HG03469 (cell line): ENCODE data around the gene PILRB.
"Not testable (repeated sequence)": the region's sequence is repeated elsewhere in the genome, so short reads cannot be mapped to it uniquely, and the experiment has no call there.

ENCODE experiments used
- ATAC-seq: cut with Tn5 transposase; IDR thresholded peaks from one replicate; pipeline ENCODE4 v1.9.1; 2021; ENCODE audit warnings: mild to moderate bottlenecking, moderate library complexity, moderate number of reproducible peaks; ENCODE audit not compliant: unreplicated experiment

Gene PILRB

DNA sequence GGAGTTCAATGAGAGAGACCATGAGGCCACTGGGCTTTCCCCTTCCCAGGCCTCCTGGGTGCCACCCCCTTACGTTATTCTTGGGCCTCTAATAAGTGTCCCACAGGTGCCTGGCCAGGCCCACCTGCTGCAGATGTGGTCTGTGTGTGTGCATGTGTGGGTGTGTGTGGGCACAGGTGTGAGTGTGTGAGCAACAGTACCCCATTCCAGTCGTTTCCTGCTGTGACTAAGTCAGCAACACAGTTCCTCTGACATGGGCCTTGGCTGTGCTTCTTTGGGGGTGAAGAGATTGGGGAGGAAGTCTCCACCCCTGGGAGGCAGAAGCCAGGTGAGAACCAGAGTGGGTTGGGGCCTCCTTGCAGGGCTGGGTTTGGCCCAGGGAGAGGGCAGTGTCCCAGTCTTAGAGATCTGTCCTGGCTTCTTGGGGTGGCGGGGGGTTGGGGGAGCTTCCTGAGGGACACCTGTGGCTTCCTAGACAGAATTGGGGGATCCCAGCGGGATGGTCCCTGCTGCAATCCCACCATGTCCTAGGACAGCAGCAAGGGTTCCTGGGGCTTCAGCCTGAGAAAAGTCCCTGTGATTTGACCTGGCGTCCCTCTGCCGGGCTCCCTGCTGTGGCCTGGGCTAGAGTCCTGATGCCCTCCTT lies 4.1 kb upstream of the PILRB start:
- ATAC-seq: no peak

DNA sequence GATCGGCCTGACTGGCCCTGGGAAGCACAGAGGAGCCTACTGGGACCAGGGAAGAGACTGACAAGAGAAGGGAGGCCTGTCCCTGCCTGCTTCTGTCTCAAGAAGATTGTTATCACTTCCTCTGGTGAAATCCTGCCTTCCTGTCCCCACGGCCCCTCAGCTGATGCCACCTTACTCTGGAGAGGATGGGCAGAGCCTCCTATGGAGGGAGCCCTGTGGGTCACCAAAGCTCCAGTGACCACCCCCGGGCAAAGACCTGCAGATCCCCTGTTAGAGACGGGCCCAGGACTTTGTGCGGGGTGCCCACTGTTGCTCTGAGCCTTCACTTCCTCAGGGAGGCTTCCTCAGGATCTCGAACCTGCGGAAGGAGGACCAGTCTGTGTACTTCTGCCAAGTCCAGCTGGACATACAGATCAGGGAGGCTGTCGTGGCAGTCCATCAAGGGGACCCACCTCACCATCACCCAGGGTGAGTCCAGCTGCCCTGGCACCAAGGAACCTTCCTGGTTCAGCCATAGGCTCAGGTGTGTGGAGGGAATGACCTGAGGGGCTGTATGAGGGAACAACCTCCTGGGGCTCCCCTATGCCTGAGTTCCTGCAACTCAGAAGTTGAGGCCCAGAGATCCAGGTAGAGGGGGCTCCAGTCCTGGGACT lies 1.4 kb upstream of the PILRB start:
- no peak for ATAC-seq

DNA sequence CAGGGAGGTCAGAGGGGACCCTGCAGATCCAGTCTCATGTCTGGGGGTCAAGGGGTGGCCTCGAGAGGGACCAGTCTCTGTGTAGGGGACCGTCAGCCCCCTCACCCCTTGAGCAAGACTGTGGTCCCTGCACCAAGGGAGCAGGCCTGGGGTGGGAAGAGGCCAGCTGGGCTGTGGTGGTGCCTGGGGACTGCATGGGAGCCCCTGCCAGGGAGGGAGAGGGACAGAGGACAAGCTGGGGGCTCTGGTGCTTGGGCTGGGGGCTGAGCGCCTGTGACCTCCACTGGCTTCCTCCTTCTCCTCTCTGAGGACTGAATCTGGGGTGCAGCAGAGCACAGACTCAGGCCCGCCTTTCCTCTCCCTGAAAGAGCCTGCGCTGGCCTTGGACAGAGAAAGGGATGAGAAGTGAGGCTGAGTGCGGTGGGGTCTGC lies 771 bp upstream of the PILRB start:
- ATAC-seq: no peak

DNA sequence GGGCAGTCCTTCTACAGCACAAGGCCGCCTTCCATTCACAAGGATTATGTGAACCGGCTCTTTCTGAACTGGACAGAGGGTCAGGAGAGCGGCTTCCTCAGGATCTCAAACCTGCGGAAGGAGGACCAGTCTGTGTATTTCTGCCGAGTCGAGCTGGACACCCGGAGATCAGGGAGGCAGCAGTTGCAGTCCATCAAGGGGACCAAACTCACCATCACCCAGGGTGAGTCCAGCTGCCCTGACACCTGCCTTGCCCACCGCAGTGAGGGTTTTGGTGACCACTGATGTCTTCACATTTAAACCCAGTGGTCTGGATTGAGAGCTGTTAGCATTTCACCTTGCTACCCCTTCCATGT lies 918 bp downstream of the PILRB start:
- ATAC-seq: no peak

DNA sequence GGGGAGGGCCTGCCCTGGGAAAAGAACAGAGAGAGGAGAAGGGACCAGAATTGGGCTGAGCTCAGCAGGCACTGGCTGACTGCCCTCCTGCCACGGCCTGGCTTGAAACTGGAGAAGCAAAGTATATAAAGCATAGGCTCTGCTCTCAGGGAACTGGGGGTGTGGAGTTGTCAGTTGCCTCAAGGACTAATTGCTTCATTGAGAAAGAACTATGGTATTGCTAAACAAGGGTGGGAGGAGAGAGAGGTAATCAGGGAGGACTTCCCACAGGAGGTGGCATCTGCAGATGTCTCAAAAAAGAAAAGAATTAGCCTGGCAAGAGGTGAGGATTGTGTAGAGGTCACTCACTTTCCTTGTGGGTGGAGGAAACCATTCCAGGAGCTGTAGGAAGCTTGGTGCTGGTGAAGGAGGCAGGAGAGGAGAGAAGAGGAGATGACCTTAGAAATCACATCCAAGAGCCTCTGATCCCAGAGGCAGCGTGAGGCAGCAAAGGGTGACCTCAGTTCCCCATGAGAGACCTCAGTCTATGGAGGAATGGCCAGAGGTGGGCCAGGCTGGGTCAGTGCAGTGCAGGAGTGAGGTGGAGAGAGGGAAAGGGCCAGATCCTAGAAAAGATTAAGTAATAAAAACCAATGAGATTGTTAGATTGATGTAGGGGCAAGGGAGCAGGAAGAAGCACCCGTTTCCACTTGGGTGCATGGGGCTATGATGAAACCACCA lies 2.4 kb downstream of the PILRB start:
- ATAC-seq: no peak

DNA sequence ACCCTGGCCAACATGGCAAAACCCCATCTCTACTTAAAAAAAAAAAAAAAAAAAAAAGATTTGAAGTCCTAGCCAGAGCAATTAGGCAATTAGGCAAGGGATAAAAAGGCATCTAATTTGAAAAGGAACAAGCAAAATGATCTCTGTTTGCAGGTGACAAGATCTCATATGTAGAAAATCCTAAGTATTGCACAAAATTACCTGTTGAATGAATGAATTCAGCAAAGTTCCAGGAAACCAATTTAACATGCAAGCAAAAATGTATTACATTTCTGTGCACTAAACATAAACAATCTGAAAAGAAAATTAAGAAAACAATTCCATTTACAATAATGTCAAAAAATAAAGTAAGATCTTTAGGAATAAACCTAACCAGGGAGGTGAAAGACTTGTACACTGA lies 5.2 kb downstream of the PILRB start:
- ATAC-seq: no peak

DNA sequence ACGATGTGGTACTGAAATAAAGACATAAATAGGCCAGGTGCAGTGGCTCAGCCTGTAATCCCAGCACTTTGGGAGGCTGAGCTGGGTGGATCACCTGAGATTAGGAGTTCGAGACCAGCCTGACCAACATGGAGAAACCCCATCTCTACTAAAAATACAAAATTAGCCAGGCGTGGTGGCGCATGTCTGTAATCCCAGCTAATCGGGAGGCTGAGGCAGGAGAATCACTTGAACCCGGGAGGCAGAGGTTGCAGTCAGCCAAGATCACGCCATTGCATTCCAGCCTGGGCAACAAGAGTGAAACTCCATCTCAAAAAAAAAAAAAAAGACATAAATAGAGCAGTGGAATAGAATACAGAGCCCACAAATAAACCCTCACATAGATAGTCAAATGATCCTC lies 5.9 kb downstream of the PILRB start:
- ATAC-seq: not testable (repeated sequence)

DNA sequence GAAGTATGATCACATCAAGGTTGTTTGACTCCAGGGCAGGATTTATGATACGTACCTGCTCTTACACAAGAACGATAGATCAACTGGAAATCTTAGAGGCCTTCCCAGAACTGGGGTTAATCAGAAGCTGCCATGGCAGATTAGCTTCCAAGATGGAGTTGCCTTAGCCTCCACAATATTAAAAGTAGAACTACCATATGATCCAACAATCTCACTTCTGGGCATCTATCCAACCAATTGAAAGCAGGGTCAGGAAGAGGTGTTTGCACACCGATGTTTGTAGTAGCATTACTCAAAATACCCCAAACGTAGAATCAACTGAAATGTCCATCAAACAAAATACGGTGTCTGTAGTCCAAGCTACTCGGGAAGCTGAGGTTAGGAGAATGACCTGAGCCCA lies 6.6 kb downstream of the PILRB start:
- ATAC-seq: no peak

DNA sequence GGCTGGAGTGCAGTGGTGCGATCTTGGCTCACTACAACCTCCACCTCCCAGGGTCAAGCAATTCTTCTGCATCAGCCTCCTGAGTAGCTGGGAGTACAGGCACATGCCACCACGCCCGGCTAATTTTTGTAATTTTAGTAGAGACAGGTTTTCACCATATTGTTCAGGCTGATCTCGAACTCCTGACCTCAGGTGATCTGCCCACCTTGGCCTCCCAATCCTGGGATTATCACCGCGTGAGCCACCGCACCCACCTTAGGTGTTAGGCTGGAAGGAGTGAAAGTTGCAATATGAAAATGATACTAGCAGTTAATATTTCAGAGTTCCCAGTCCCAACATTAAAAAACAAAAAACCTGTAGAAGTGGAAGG lies 8.1 kb downstream of the PILRB start:
- not testable (repeated sequence) for ATAC-seq

DNA sequence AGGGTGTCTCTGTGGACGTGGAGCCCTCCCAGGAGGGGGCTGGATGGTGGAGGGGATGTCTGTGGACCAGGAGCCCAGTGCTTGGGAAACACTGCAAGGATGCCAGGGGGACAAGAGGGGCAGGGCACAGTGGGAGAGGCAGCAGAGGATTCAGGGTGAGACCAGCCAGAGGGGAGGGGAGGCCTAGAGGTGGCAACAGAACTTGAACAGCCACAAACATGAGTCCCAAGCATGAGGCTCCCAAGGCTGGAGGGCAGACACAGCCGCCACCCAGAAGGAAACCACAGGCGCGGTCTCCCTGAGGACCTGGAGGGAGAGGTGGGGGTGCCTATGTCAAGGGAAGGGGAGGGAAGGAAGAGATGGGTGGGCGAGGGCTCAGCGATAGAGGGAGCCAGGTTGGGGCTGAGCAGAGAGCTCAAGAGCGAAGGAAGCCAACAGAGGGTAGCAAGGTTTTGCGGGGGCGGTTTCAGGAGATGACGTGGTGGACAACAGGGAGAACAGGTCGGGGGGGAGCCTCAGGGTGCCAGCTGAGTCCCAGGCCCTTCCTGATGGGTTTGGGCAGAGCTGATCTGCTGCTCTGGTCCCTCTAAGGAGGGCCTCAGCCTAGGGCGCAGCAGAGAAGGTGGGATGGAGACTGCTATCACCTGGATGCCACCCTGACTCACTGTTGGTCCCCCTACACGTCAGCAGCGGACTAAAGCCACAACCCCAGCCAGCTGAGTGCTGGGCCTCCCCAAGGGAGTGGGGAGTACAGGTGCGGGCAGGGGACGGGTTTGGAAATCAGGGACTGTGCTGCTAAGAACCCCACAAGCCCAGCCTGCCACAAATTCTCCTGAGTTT lies 8.7 kb downstream of the PILRB start:
- ATAC-seq: no peak

DNA sequence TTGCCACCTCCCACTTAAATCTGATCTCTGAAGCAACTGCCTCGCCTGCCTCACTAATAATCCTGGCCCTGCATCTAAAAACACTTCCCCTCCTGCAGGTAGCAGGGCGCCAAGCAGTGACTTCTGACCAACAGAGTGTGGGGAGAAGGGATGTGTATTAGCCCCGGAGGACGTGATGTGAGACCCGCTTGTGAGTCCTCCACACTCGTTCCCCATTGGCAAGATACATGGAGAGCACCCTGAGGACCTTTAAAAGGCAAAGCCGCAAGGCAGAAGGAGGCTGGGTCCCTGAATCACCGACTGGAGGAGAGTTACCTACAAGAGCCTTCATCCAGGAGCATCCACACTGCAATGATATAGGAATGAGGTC lies 9.3 kb downstream of the PILRB start:
- ATAC-seq: no peak

DNA sequence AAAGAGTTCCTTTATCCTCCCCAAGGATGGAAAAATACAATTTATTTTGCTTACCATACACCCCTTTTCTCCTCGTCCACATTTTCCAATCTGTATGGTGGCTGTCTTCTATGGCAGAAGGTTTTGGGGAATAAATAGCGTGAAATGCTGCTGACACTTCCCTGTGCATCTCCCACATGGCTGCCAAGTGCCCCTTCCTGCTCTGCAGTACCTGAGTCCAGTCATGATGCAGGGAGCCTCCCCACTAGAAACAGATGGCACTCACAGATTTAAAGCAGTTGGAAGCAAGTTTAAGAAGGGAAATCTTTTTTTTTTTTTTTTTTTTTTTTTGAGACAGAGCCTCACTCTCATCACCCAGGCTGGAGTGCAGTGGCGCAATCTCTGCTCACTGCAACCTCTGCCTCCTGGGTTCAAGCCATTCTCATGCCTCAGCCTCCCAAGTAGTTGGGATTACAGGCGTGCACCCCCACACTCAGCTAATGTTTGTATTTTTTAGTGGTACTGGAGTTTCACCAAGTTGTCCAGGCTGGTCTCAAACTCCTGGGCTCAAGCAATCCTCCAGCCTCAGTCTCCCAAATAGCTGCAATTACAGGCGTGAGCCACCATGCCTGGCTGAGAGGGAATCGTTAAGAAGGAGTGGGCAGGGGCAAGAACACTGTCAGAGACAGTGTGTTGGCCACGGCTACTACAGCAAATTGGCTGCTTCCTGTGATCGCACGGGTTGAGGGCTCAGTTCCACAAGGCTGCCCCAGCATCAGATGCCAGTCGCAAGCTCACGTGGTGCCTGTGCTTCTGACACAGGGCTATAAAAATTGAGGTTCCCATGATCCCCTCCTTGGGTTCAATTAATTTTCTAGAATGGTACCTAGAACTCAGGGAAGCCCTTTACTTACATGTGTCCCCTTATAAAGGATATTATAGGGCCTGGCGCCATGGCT lies 10.0 kb downstream of the PILRB start:
- ATAC-seq: no peak

DNA sequence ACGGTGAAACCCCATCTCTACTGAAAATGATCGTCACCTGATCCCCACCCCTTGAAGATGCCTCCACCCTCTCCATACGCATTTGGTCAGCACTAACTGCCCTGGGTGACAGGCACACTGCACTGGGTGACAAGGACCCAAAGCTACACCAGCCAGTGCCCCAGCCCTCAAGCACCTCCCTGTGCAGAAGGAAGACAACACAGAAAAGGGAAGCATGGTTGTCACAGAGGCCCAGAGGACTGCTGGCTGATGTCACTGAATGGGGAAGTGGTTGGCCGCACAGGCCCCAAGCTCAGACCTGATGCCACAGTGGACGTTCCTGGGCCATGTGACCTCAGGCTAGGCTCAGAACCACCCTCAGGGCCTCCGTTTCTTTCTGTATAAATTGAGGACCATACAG lies 11.2 kb downstream of the PILRB start:
- peak; percentile 37 for ATAC-seq

DNA sequence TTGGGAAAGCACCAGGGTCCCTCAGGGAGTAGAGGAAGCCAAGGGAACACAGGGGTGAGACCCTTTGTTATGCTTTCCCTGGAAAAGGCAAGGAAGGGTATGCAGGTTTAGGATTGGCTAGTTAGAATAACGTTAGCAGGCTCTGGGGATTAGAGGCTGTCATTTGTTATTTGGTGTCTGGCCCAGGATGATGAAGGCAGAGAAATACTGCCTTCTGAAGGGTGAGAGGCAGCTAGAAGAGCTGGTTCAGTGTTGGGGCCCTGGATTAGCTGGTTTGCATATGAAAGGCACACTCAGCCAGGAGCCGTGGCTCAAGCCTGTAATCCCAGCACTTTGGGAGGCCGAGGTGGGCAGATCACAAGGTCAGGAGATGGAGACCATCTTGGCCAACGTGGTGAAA lies 12.4 kb downstream of the PILRB start:
- ATAC-seq: no peak

DNA sequence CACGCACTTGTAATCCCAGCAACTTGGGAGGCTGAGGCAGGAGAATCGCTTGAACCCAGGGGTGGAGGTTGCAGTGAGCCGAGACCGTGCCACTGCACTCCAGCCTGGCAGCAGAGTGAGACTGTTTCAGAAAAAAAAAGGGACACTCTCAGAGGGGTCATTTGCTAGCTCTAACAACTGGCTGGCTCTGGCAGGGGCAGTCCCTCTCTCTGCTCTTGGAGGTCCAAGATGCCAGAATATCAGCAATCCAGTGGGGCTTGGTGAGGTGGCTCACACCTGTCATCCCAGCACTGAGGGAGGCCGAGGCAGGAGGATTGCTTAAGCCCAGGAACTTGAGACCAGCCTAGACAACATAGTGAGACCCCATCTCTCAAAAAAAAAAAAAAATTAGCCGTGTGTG lies 12.8 kb downstream of the PILRB start:
- no peak for ATAC-seq

DNA sequence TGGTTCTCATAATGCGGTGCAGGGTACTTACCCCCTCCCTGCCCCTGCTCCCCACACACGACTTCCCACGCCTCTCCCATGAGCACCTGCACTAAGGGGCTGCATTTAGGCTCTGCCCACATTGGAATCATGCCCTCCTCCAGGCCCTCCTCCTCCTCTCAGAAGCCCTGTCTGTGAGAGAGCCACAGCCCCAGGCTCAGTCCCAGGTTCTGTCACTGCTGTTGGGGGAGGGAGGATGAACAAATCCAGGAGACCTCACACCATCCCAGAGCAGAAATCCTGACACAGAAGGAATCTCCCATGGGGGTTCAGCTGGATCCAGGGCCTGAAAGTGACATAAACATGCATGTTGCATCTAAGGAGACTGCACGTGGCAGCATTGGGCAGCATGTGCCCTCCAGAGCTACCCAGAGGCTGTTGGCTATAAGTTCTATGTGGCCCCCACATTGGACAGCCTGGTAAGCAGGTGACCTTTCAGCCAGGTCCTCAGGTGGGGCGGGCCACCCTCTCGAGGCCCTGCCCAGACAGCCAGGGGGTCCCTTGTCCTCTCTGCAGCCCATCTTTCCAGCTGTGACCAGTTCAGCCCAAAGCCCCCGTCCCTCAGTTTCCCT lies 13.7 kb downstream of the PILRB start:
- no peak for ATAC-seq

DNA sequence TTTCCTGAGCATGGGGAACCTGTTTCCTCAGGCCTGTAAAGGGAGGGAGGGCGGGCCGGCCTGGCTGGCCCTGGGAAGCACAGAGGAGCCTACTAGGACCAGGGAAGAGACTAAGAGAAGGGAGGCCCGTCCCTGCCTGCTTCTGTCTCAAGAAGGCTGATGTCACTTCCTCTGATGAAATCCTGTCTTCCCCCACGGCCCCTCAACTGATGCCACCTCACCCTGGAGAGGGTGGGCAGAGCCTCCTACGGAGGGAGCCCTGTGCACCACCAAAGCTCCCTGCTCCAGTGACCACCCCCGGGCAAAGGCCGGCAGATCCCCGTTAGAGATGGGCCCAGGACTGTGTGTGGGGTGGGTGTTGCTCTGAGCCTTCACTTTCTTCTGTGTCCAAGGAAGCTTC lies 14.3 kb downstream of the PILRB start:
- ATAC-seq: no peak

DNA sequence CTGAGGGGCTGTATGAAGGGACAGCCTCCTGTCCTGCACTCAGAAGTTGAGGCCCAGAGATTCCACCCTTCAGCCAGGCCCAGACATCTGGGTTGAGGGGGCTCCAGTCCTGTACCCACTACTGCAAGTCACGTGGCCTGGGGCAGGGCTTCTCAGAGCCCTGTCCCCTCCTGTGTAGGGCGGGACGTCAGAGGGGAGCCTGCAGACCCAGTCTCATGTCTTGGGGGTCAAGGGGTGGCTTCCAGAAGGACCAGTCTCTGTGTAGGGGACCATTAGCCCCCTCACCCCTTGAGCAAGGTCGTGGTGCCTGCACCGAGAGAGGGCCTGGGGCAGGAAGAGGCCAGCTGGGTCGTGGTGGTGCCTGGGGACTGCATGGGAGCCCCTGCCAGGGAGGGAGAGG lies 14.8 kb downstream of the PILRB start:
- no peak for ATAC-seq

DNA sequence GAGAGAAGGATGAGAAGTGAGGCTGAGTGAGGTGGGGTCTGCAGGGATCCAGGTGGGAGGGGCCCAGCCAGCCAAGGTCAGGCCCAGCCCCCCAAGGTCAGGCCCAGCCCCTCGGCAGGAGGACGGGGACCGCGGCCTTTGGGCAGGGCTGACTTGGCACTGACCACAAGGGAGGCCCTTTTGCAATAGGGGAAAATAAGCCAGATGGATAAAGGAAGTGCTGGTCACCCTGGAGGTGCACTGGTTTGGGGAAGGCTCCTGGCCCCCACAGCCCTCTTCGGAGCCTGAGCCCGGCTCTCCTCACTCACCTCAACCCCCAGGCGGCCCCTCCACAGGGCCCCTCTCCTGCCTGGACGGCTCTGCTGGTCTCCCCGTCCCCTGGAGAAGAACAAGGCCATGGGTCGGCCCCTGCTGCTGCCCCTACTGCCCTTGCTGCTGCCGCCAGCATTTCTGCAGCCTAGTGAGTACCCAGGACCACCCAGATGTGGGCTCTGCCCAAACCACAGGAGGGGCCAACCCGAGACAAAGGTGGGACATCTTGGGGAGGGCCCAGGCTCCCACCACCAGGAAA lies 15.4 kb downstream of the PILRB start, which contains the start of gene PILRA:
Gene PILRA (plus strand): TSS at position 227 of the 571 bp plus-strand sequence. CDS start 170 bp downstream, at position 397.
- no peak for ATAC-seq
